Suppressor macrophage (primary cell): Measurements from ENCODE around the gene LOC101059915.

ENCODE experiments used
- DNase-seq, 4 experiments: peaks; one replicate each; pipeline ENCODE4 v3.0.0-alpha.2; 2020 to 2022

The LOC101059915 gene

GRCh38 chrX:71667328-71668247, at the start of gene LOC101059915:
LOC101059915 (plus strand) TSS chrX:71667546.
- DNase-seq = no peak

- DNase-seq = no peak
Measured at GRCh38 chrX:71617742-71618141, 49.6 kb upstream of the LOC101059915 start.

GRCh38 chrX:71618303-71618721, 49.0 kb upstream of the LOC101059915 start, which contains the start of gene CXCR3:
CXCR3 (minus strand) TSS chrX:71618511; CDS start chrX:71618449, 62 bp downstream.
- peak in 2 of 4 experiments; percentile 23 for DNase-seq

- no peak for DNase-seq
Measured at GRCh38 chrX:71618787-71619186, 48.6 kb upstream of the LOC101059915 start.

- peak in 3 of 4 experiments; percentile 6 to 29 (median 12) for DNase-seq
Measured at GRCh38 chrX:71619193-71619592, 48.2 kb upstream of the LOC101059915 start.

- DNase-seq = no peak
Measured at GRCh38 chrX:71619986-71620385, 47.4 kb upstream of the LOC101059915 start.

GRCh38 chrX:71621603-71622002, 45.7 kb upstream of the LOC101059915 start:
- DNase-seq = no peak

- no peak for DNase-seq
Measured at GRCh38 chrX:71622032-71622575, 45.2 kb upstream of the LOC101059915 start.

GRCh38 chrX:71622576-71623450, 44.5 kb upstream of the LOC101059915 start:
- DNase-seq = peak; percentile 10 to 45 (median 42)

GRCh38 chrX:71623714-71624113, 43.6 kb upstream of the LOC101059915 start:
- DNase-seq = no peak

GRCh38 chrX:71625471-71625870, 41.9 kb upstream of the LOC101059915 start:
- DNase-seq = no peak

GRCh38 chrX:71626576-71626975, 40.8 kb upstream of the LOC101059915 start:
- no peak for DNase-seq

- no peak for DNase-seq
Measured at GRCh38 chrX:71627588-71628404, 39.5 kb upstream of the LOC101059915 start.

- no peak for DNase-seq
Measured at GRCh38 chrX:71629467-71629866, 37.9 kb upstream of the LOC101059915 start.

- no peak for DNase-seq
Measured at GRCh38 chrX:71632923-71633657, 34.3 kb upstream of the LOC101059915 start.

GRCh38 chrX:71634366-71634765, 33.0 kb upstream of the LOC101059915 start:
- DNase-seq = no peak

- DNase-seq = no peak
Measured at GRCh38 chrX:71636438-71637252, 30.7 kb upstream of the LOC101059915 start.

GRCh38 chrX:71637253-71637618, 30.1 kb upstream of the LOC101059915 start:
- DNase-seq = no peak

GRCh38 chrX:71637848-71638247, 29.5 kb upstream of the LOC101059915 start:
- DNase-seq = no peak

- no peak for DNase-seq
Measured at GRCh38 chrX:71638409-71638808, 28.9 kb upstream of the LOC101059915 start.
